CD4-positive, alpha-beta memory T cell (primary cell): ENCODE data around the gene ICE1. TPM values are rescaled to one million over a fixed set of nuclear protein-coding genes. Genes with fewer than 3 reads are reported as not detected.
A peak's percentile ranks its signal among the peaks of the same experiment; 100 is the strongest.

ENCODE experiments used
- CTCF ChIA-PET: fragments of 350-600 bp; sonication (Branson Sonifier 250); formaldehyde crosslinking; loops from one replicate; lab custom pipeline; 2021; ENCODE audit warnings: inconsistent platforms; ENCODE audit not compliant: partially characterized antibody; lab: Charles Lee
- POLR2A ChIA-PET: fragments of 350-600 bp; sonication (Branson Sonifier 250); formaldehyde crosslinking; loops from one replicate; lab custom pipeline; 2021; ENCODE audit not compliant: partially characterized antibody; lab: Charles Lee
- DNase-seq, 5 donors: peaks; one replicate each; pipeline versions ENCODE4 v3.0.0 to v3.0.0-alpha.2; 2020 to 2022; ENCODE audit warnings: mixed read lengths in 1 of 5
- H3K27ac ChIP-seq: one replicate; pipeline ENCODE4 v1.7.0; 2013; ENCODE audit warnings: low read depth, low read length
- H3K27me3 ChIP-seq: 2 replicates; pipeline ENCODE4 v1.7.0; 2013; ENCODE audit warnings: mild to moderate bottlenecking, low read length, moderate library complexity; ENCODE audit not compliant: insufficient read depth
- H3K36me3 ChIP-seq: 2 replicates; pipeline ENCODE4 v1.7.0; 2013; ENCODE audit warnings: mild to moderate bottlenecking, low read length, moderate library complexity; ENCODE audit not compliant: insufficient read depth
- H3K4me1 ChIP-seq: 2 replicates; pipeline ENCODE4 v1.7.0; 2013; ENCODE audit warnings: mild to moderate bottlenecking, low read length, moderate library complexity; ENCODE audit not compliant: insufficient read depth
- H3K4me3 ChIP-seq, 2 donors: one replicate each; pipeline ENCODE4 v1.7.0; 2013; ENCODE audit warnings: low read length in 2 of 2, mild to moderate bottlenecking in 1 of 2
- H3K9me3 ChIP-seq, 2 donors: one replicate each; pipeline ENCODE4 v1.7.0; 2013; ENCODE audit warnings: low read length in 2 of 2, control low read depth in 1 of 2; ENCODE audit not compliant: control insufficient read depth in 1 of 2
- H3K27ac Mint-ChIP-seq, 7 donors: one replicate each; pipeline ENCODE4 v1.8.0; 2020 to 2021; ENCODE audit warnings: mixed read lengths in 7 of 7, mild to moderate bottlenecking in 6 of 7, inconsistent platforms in 3 of 7, moderate library complexity in 3 of 7
- H3K27me3 Mint-ChIP-seq, 2 donors: one replicate each; pipeline ENCODE4 v1.8.0; 2020 to 2021; ENCODE audit warnings: mixed read lengths in 2 of 2
- H3K36me3 Mint-ChIP-seq, 2 donors: one replicate each; pipeline ENCODE4 v1.8.0; 2020 to 2021; ENCODE audit warnings: mixed read lengths in 2 of 2, inconsistent platforms in 1 of 2, mild to moderate bottlenecking in 1 of 2
- H3K4me1 Mint-ChIP-seq, 4 donors: one replicate each; pipeline ENCODE4 v1.8.0; 2020 to 2021; ENCODE audit warnings: mixed read lengths in 4 of 4, mild to moderate bottlenecking in 1 of 4
- H3K4me3 Mint-ChIP-seq, 8 donors: one replicate each; pipeline ENCODE4 v1.8.0; 2020 to 2021; ENCODE audit warnings: mixed read lengths in 8 of 8, mild to moderate bottlenecking in 7 of 8, moderate library complexity in 6 of 8, inconsistent platforms in 3 of 8
- H3K9me3 Mint-ChIP-seq, 8 donors: one replicate each; pipeline ENCODE4 v1.8.0; 2020 to 2021; ENCODE audit warnings: mixed read lengths in 8 of 8, mild to moderate bottlenecking in 5 of 8, inconsistent platforms in 3 of 8, moderate library complexity in 1 of 8
- intact Hi-C: fragments of 100-400 bp; cut with micrococcal nuclease; formaldehyde crosslinking; loops from one replicate; pipeline ENCODE4 v1.15.1; 2023
- polyA plus RNA-seq, 2 donors: library from polyadenylated mRNA; unstranded; fragments of 300-500 nt; fragmentation: Illumina TruSeq; gene quantifications; one replicate each; pipeline ENCODE4 v1.2.3, GENCODE V29; 2021
- total RNA-seq, 2 experiments: library from RNA; stranded (reverse); gene quantifications; one replicate each; pipeline ENCODE4 v1.2.3, GENCODE V29; 2021

ICE1 gene
- total and polyA plus RNA-seq, 4 experiments from 2014 or later: 8.9 to 52.1 (median 36.4) TPM

GRCh38 chr5:5414999-5415398, 7.5 kb upstream of the ICE1 start:
- DNase-seq: no peak
- Histone ChIP-seq H3K27ac (no peak overlapping the region), H3K4me3 (no peak overlapping the region), H3K27me3 (no peaks in the 10 kb centered on the region), H3K4me1 (no peaks in the 10 kb centered on the region), H3K9me3 (no peaks in the 10 kb centered on the region), H3K36me3 (no peaks in the 10 kb centered on the region)
- intact Hi-C loops: loop anchor here (10.0 kb wide), 1 partner anchor 550 kb away; no protein-coding TSS in a partner anchor
- Mint-ChIP-seq H3K9me3 (peaks cover 0 to 21% (median 10%) of the 10 kb centered on the region in 8 donors), H3K4me3 (no peak overlapping the region), H3K36me3 (peaks cover 12 to 34% of the 10 kb centered on the region in 2 donors), H3K27me3 (no peaks in the 10 kb centered on the region), H3K4me1 (peaks cover 0 to 2% (median 0%) of the 10 kb centered on the region in 4 donors), H3K27ac (no peak overlapping the region)
- CTCF ChIA-PET: no interaction called here
- POLR2A ChIA-PET: no interaction called here

- no peak for DNase-seq
- H3K4me1 ChIP-seq: peaks cover 12% of the 10 kb centered on the region
- H3K27me3 ChIP-seq: no peaks in the 10 kb centered on the region
- H3K36me3 ChIP-seq: no peaks in the 10 kb centered on the region
- peaks cover 8 to 26% of the 10 kb centered on the region in 2 donors for H3K36me3 Mint-ChIP-seq
- H3K4me3 ChIP-seq: no peak overlapping the region
- ChIA-PET POLR2A (no interaction called here), CTCF (interaction anchor here (0.7 to 1.8 kb wide), 3 partner anchors 13 to 80 kb away, joined by 3 read pairs; no protein-coding TSS in a partner anchor)
- no peak overlapping the region for H3K4me3 Mint-ChIP-seq
- H3K9me3 ChIP-seq: no peaks in the 10 kb centered on the region
- H3K9me3 Mint-ChIP-seq: peaks cover 0 to 8% (median under 1%) of the 10 kb centered on the region in 8 donors
- no peaks in the 10 kb centered on the region for H3K27me3 Mint-ChIP-seq
- peak overlapping the region in 2 of 7 donors; percentile 25 to 29 for H3K27ac Mint-ChIP-seq
- intact Hi-C loops: loop anchor here (10.0 kb wide), 1 partner anchor 552 kb away; no protein-coding TSS in a partner anchor
- H3K27ac ChIP-seq: no peak overlapping the region
- peaks cover 12 to 14% (median 13%) of the 10 kb centered on the region in 4 donors for H3K4me1 Mint-ChIP-seq
Measured at GRCh38 chr5:5416733-5417132, 5.7 kb upstream of the ICE1 start.

GRCh38 chr5:5418006-5418405, 4.5 kb upstream of the ICE1 start:
- Mint-ChIP-seq H3K4me3 (no peak overlapping the region), H3K9me3 (peaks cover 0 to 3% (median 0%) of the 10 kb centered on the region in 8 donors), H3K27me3 (no peaks in the 10 kb centered on the region), H3K36me3 (peaks cover 14 to 25% of the 10 kb centered on the region in 2 donors), H3K4me1 (peaks cover 13 to 20% (median 15%) of the 10 kb centered on the region in 4 donors), H3K27ac (peak overlapping the region in 1 of 7 donors; percentile 22)
- Histone ChIP-seq H3K27me3 (no peaks in the 10 kb centered on the region), H3K27ac (no peak overlapping the region), H3K4me1 (peaks cover 13% of the 10 kb centered on the region), H3K9me3 (no peaks in the 10 kb centered on the region), H3K36me3 (no peaks in the 10 kb centered on the region), H3K4me3 (no peak overlapping the region)
- ChIA-PET CTCF (interaction anchor here (1.3 to 2.2 kb wide), 4 partner anchors 10 to 277 kb away, joined by 3 to 7 read pairs (median 4); no protein-coding TSS in a partner anchor), POLR2A (no interaction called here)
- DNase-seq: no peak
- intact Hi-C loops: loop anchor here (10.0 kb wide), 1 partner anchor 553 kb away; no protein-coding TSS in a partner anchor

GRCh38 chr5:5418764-5419163, 3.7 kb upstream of the ICE1 start:
- DNase-seq: no peak
- POLR2A ChIA-PET: no interaction called here

GRCh38 chr5:5419291-5420210, 2.9 kb upstream of the ICE1 start:
- Histone ChIP-seq H3K27me3 (no peaks in the 10 kb centered on the region), H3K4me1 (peaks cover 28% of the 10 kb centered on the region), H3K4me3 (no peak overlapping the region), H3K27ac (no peak overlapping the region), H3K36me3 (no peaks in the 10 kb centered on the region), H3K9me3 (no peaks in the 10 kb centered on the region)
- CTCF ChIA-PET: interaction anchor here (1.1 to 2.2 kb wide), 3 partner anchors 75 to 279 kb away, joined by 3 to 7 read pairs (median 7); no protein-coding TSS in a partner anchor
- Mint-ChIP-seq H3K27ac (peak overlapping the region in 3 of 7 donors; percentile 22 to 42 (median 24)), H3K36me3 (peaks cover 17 to 23% of the 10 kb centered on the region in 2 donors), H3K27me3 (no peaks in the 10 kb centered on the region), H3K4me1 (peaks cover 13 to 20% (median 16%) of the 10 kb centered on the region in 4 donors), H3K4me3 (peak overlapping the region in 3 of 8 donors; percentile 7 to 33 (median 32)), H3K9me3 (no peaks in the 10 kb centered on the region)
- POLR2A ChIA-PET: no interaction called here
- peak in 2 of 5 donors; percentile 8 to 12 for DNase-seq
- intact Hi-C loops: loop anchor here (10.0 kb wide), 1 partner anchor 555 kb away; no protein-coding TSS in a partner anchor

More at GRCh38 chr5:5418764-5419163, 3.7 kb upstream of the ICE1 start:
- Histone ChIP-seq H3K4me1 (peaks cover 20% of the 10 kb centered on the region), H3K4me3 (no peak overlapping the region), H3K9me3 (no peaks in the 10 kb centered on the region), H3K27ac (no peak overlapping the region), H3K36me3 (no peaks in the 10 kb centered on the region), H3K27me3 (no peaks in the 10 kb centered on the region)
- Mint-ChIP-seq H3K27ac (no peak overlapping the region), H3K27me3 (no peaks in the 10 kb centered on the region), H3K9me3 (no peaks in the 10 kb centered on the region), H3K36me3 (peaks cover 17 to 25% of the 10 kb centered on the region in 2 donors), H3K4me3 (no peak overlapping the region), H3K4me1 (peaks cover 13 to 20% (median 16%) of the 10 kb centered on the region in 4 donors)
- CTCF ChIA-PET: interaction anchor here (1.1 to 2.2 kb wide), 5 partner anchors 11 to 278 kb away, joined by 3 to 7 read pairs (median 5); no protein-coding TSS in a partner anchor
- intact Hi-C loops: loop anchor here (10.0 kb wide), 1 partner anchor 554 kb away; no protein-coding TSS in a partner anchor

- H3K4me3 Mint-ChIP-seq: peak overlapping the region in 4 of 8 donors; percentile 93 to 97 (median 94)
- Histone ChIP-seq H3K4me3 (no peak overlapping the region), H3K4me1 (peaks cover 35% of the 10 kb centered on the region), H3K9me3 (no peaks in the 10 kb centered on the region), H3K36me3 (peaks cover 3% of the 10 kb centered on the region), H3K27ac (no peak overlapping the region), H3K27me3 (no peaks in the 10 kb centered on the region)
- ChIA-PET POLR2A (interaction anchor here (0.9 kb wide), 1 partner anchor 14 kb away, joined by 3 read pairs; no protein-coding TSS in a partner anchor), CTCF (interaction anchor here (1.6 kb wide), 1 partner anchor 74 kb away, joined by 3 read pairs; no protein-coding TSS in a partner anchor)
- peaks cover 17 to 20% of the 10 kb centered on the region in 2 donors for H3K36me3 Mint-ChIP-seq
- no peaks in the 10 kb centered on the region for H3K27me3 Mint-ChIP-seq
- intact Hi-C loops: no loop called here
- H3K4me1 Mint-ChIP-seq: peaks cover 13 to 20% (median 16%) of the 10 kb centered on the region in 4 donors
- no peak for DNase-seq
- peak overlapping the region in 2 of 7 donors; percentile 1 to 53 for H3K27ac Mint-ChIP-seq
- no peaks in the 10 kb centered on the region for H3K9me3 Mint-ChIP-seq
Measured at GRCh38 chr5:5420251-5420650, 2.2 kb upstream of the ICE1 start.
